K562 (cell line): ENCODE data around the gene ST6GALNAC6. TPM values are rescaled to one million over a fixed set of nuclear protein-coding genes. Genes with fewer than 3 reads are reported as not detected.

Experiments
- ATAC-seq: fragments of 200-7000 bp; cut with Tn5 transposase; 3 replicates; pipeline ENCODE4 v1.9.1; 2020; ENCODE audit warnings: moderate library complexity
- BruUV-seq: library from RNA; stranded (reverse); fragments of 400-500 nt; replicated peaks from 2 replicates; lab custom pipeline; 2021; lab: Mats Ljungman, UMichigan
- CTCF ChIA-PET: fragments of 300-600 bp; formaldehyde crosslinking; extraction: SDS; loops from one replicate; lab custom pipeline; 2021; ENCODE audit warnings: low intra/inter-chr PET ratio; lab: Yijun Ruan, JAX
- POLR2A ChIA-PET: fragments of 300-600, 350-650 bp; sonication (Branson Sonifier 250); formaldehyde crosslinking; extraction: SDS; loops from one replicate; lab custom pipeline; 2021; ENCODE audit warnings: antibody characterized with exemption, inconsistent platforms; lab: Yijun Ruan, JAX
- DNase-seq, 4 experiments: peaks; one replicate each; pipeline versions ENCODE4 v3.0.0 to v3.0.0-alpha.2; 2011 to 2018; ENCODE audit warnings: low spot score in 3 of 4, mixed read lengths in 3 of 4; ENCODE audit errors: extremely low read depth in 1 of 4
- FAIRE-seq: peaks from 2 replicates; lab custom pipeline; 2011; peaks lifted over from hg19 to GRCh38; lab: Jason Lieb, UNC
- H2AFZ ChIP-seq: 2 replicates; pipeline ENCODE4 v1.6.0; 2011; ENCODE audit warnings: low read depth, low read length, control low read depth, inconsistent platforms
- H3K27ac ChIP-seq: fragments of 200-600 bp; 3 replicates; pipeline ENCODE4 v1.8.0; 2011; ENCODE audit warnings: low read depth, mild to moderate bottlenecking, control low read depth, inconsistent platforms, low read length, moderate library complexity, mixed read lengths; ENCODE audit errors: extremely low read depth
- H3K27me3 ChIP-seq, 2 experiments: fragments of 300-600 bp in 1 of 2; 2 replicates in 1 of 2; 3 replicates in 1 of 2; pipeline versions ENCODE4 v1.6.0 to v1.8.0; 2011; ENCODE audit warnings: inconsistent platforms in 2 of 2, low read length in 2 of 2, mild to moderate bottlenecking in 1 of 2, mixed read lengths in 1 of 2, moderate library complexity in 1 of 2; ENCODE audit not compliant: control insufficient read depth in 2 of 2, insufficient read depth in 2 of 2
- H3K36me3 ChIP-seq: fragments of 300-600 bp; 3 replicates; pipeline ENCODE4 v1.8.0; 2011; ENCODE audit warnings: mild to moderate bottlenecking, low read length, inconsistent platforms; ENCODE audit not compliant: control insufficient read depth, insufficient read depth
- H3K4me1 ChIP-seq, 2 experiments: fragments of 200-600 bp in 1 of 2; replicated peaks in 1 of 2; 2 replicates in 1 of 2; 3 replicates in 1 of 2; pipeline versions ENCODE4 v1.5.1 to v1.8.0; 2011; ENCODE audit warnings: inconsistent platforms in 2 of 2, low read length in 2 of 2, mild to moderate bottlenecking in 1 of 2, mixed read lengths in 1 of 2, moderate library complexity in 1 of 2; ENCODE audit not compliant: control insufficient read depth in 2 of 2, insufficient read depth in 2 of 2
- H3K4me2 ChIP-seq: 2 replicates; pipeline ENCODE4 v1.6.1; 2011; ENCODE audit warnings: low read length, control low read depth, inconsistent platforms, mixed read lengths; ENCODE audit not compliant: insufficient read depth
- H3K4me3 ChIP-seq: fragments of 200-600 bp; sonication (generic), shearing (Covaris generic); 2 replicates; pipeline ENCODE4 v1.5.1; 2016; ENCODE audit warnings: control low read depth, inconsistent platforms
- H3K79me2 ChIP-seq: fragments of 200-600 bp; 3 replicates; pipeline ENCODE4 v1.8.0; 2011; ENCODE audit warnings: low read length, inconsistent platforms; ENCODE audit not compliant: control insufficient read depth, insufficient read depth
- H3K9ac ChIP-seq, 2 experiments: 2 replicates each; pipeline versions ENCODE4 v1.6.0 to v1.6.1; 2011; ENCODE audit warnings: low read depth in 2 of 2, low read length in 2 of 2, control low read depth in 1 of 2, inconsistent platforms in 1 of 2, mild to moderate bottlenecking in 1 of 2, mixed read lengths in 1 of 2; ENCODE audit not compliant: insufficient read depth in 1 of 2
- H3K9me1 ChIP-seq: one replicate; pipeline ENCODE4 v1.6.0; 2011; ENCODE audit warnings: inconsistent platforms, mild to moderate bottlenecking, low read length, moderate library complexity; ENCODE audit not compliant: control insufficient read depth, insufficient read depth
- H3K9me3 ChIP-seq: replicated peaks from 2 replicates; pipeline ENCODE4 v1.5.1; 2011; ENCODE audit warnings: low read depth, low read length, inconsistent platforms; ENCODE audit not compliant: control insufficient read depth, insufficient read depth
- H4K20me1 ChIP-seq: replicated peaks from 2 replicates; pipeline ENCODE4 v1.6.1; 2011; ENCODE audit warnings: low read length, inconsistent platforms, mixed read lengths; ENCODE audit not compliant: control insufficient read depth, insufficient read depth
- CBX3 ChIP-seq, 2 experiments: IDR thresholded peaks; 1 replicate in 1 of 2; 2 replicates in 1 of 2; pipeline ENCODE4 v1.6.1; 2012; ENCODE audit warnings: inconsistent platforms in 2 of 2, low read length in 2 of 2, borderline replicate concordance in 1 of 2, control low read depth in 1 of 2
- CXXC5 ChIP-seq: fragments of 250-450 bp; sonication (Bioruptor Pico); IDR thresholded peaks from 2 replicates; pipeline ENCODE4 v1.8.0; 2022; ENCODE audit warnings: inconsistent platforms, mild to moderate bottlenecking, moderate library complexity
- E2F1 ChIP-seq: sonication (generic); formaldehyde crosslinking; IDR thresholded peaks from 2 replicates; pipeline ENCODE4 v1.8.1; 2023; ENCODE audit warnings: mild to moderate bottlenecking, missing genetic modification reagents, moderate library complexity
- MAFG ChIP-seq: fragments of 450-650 bp; conservative IDR thresholded peaks from 2 replicates; pipeline ENCODE4 v1.6.1; 2016; ENCODE audit warnings: missing genetic modification characterization, missing compliant biosample characterization
- MTA1 ChIP-seq: fragments of 450-650 bp; IDR thresholded peaks from 2 replicates; pipeline ENCODE4 v1.6.1; 2017; ENCODE audit warnings: borderline replicate concordance
- NCOA4 ChIP-seq: fragments of 450-650 bp; IDR thresholded peaks from 2 replicates; pipeline ENCODE4 v1.6.1; 2018; ENCODE audit warnings: mild to moderate bottlenecking; ENCODE audit not compliant: partially characterized antibody
- PHB2 ChIP-seq: fragments of 450-650 bp; IDR thresholded peaks from 2 replicates; pipeline ENCODE4 v1.6.1; 2017; ENCODE audit warnings: low read depth
- SAFB ChIP-seq: fragments of 200-400 bp; formaldehyde crosslinking; IDR thresholded peaks from 2 replicates; pipeline ENCODE4 v1.6.1; 2017; ENCODE audit warnings: low read depth, low read length, borderline replicate concordance
- SNIP1 ChIP-seq: fragments of 450-650 bp; IDR thresholded peaks from 2 replicates; pipeline ENCODE4 v1.7.1; 2017; ENCODE audit warnings: low read depth, mild to moderate bottlenecking
- SOX6 ChIP-seq: fragments of 450-650 bp; IDR thresholded peaks from 2 replicates; pipeline ENCODE4 v1.6.1; 2014; ENCODE audit warnings: mild to moderate bottlenecking
- ZNF696 ChIP-seq: fragments of 250-450 bp; sonication (Bioruptor Pico); conservative IDR thresholded peaks from 2 replicates; pipeline ENCODE4 v1.4.0; 2020; ENCODE audit warnings: mild to moderate bottlenecking, moderate library complexity
- ZNF766 ChIP-seq: fragments of 200-800 bp; sonication (Bioruptor generic); conservative IDR thresholded peaks from 2 replicates; pipeline ENCODE4 v1.6.1; 2016; ENCODE audit warnings: missing genetic modification characterization, missing compliant biosample characterization
- WGBS: fragments of 100-300 bp; shearing (Covaris generic); methylation state at CpG from one replicate; pipeline ENCODE4 v1.1.6; 2016; ENCODE audit warnings: low coverage, mixed read lengths; ENCODE audit not compliant: insufficient coverage; ENCODE audit errors: missing lambda C conversion rate; 5-methylcytosine and 5-hydroxymethylcytosine counted together
- in situ Hi-C: fragments of 300-500 bp; cut with MboI; formaldehyde crosslinking; loops from 4 replicates; pipeline ENCODE4 v1.15.0; 2018; ENCODE audit warnings: inconsistent platforms, mixed read lengths
- intact Hi-C: fragments of 100-400 bp; cut with micrococcal nuclease; formaldehyde crosslinking; loops from 2 replicates; pipeline ENCODE4 v1.14.2; 2022
- polyA plus RNA-seq, 8 experiments: library from polyadenylated mRNA; depleted of rRNA in 4 of 8; stranded (reverse) in 5 of 8; unstranded in 3 of 8; fragments of >200 nt; fragmentation: Nextera tagmentation in 2 of 8; fragmentation: Illumina TruSeq in 1 of 8; extraction: Ambion mirVana in 2 of 8; extraction: Trizol in 1 of 8; gene quantifications; 2 replicates each; pipeline versions ENCODE4 v1.2.1 to v1.2.3, GENCODE V29; 2011 to 2014; ENCODE audit warnings: inconsistent platforms in 1 of 8, missing spikeins in 1 of 8
- total RNA-seq, 7 experiments: library from RNA; depleted of rRNA in 6 of 7; stranded (reverse); fragments of >200 nt in 6 of 7; fragmentation: Illumina TruSeq in 2 of 7; extraction: Trizol in 2 of 7; gene quantifications; 2 replicates each; pipeline versions ENCODE4 v1.2.1 to v1.2.3, GENCODE V29; 2011 to 2021; ENCODE audit warnings: low replicate concordance in 1 of 7

ST6GALNAC6 gene
- total and polyA plus RNA-seq, 9 of the 15 experiments (the other 6 are each of a cell fraction or from before 2014, with no cell fraction given), result 0.13 to 23.0 (median 14.5) TPM

- BruUV-seq, result no TSS peak
- H3K9me3 ChIP-seq, result no peaks in the 10 kb centered on the region
- H3K4me3 ChIP-seq, result no peak overlapping the region
- H3K79me2 ChIP-seq, result peaks cover 12% of the 10 kb centered on the region
- intact Hi-C loops, result no loop called here
- 57% methylated on average over 2 of the region's 3 CpGs for WGBS
- peaks cover 26% of the 10 kb centered on the region; the same call in 2 of the 3 replicates for H3K36me3 ChIP-seq
- no peak overlapping the region; the same call in 1 of the 2 replicates for H2AFZ ChIP-seq
- no peak for TF ChIP-seq ZNF766 (CRISPR knock-in tag)
- TF ChIP-seq ZNF696 (CRISPR knock-in tag), result no peak
- no peak for TF ChIP-seq MAFG (tag)
- TF ChIP-seq SOX6, result no peak
- no peak for TF ChIP-seq MTA1
- no peak for TF ChIP-seq CBX3 (IDR thresholded peaks at IDR 0.05; ENCODE audit: borderline replicate concordance in 1 of 2, low read length in 2 of 2)
- TF ChIP-seq NCOA4, result no peak
- no peak for TF ChIP-seq SAFB
- no peak for TF ChIP-seq PHB2
- TF ChIP-seq SNIP1, result no peak
- no peak for TF ChIP-seq E2F1 (CRISPR knock-in tag)
- no peak for TF ChIP-seq CXXC5
- TF ChIP-seq, all 486 proteins: peak for 0
- Histone ChIP-seq H3K27ac (peak overlapping the region; percentile 81; the same call in 1 of the 3 replicates), H3K9ac (peak overlapping the region; percentile 67 to 85), H3K4me1 (peaks cover 46 to 74% of the 10 kb centered on the region in 2 experiments), H3K4me2 (no peak overlapping the region), H3K27me3 (no peaks in the 10 kb centered on the region), H4K20me1 (0 out of 2 replicates have a peak, but pooled peaks cover 10% of the 10 kb centered on the region), H3K9me1 (peaks cover 6% of the 10 kb centered on the region)
- peak in 1 of 4 experiments; percentile 31 for DNase-seq
- no peak for ATAC-seq
- in situ Hi-C loops, result no loop called here
- ChIA-PET POLR2A (interaction anchor here (0.6 to 2.1 kb wide), 2 partner anchors 10 to 196 kb away, joined by 3 to 10 read pairs; no protein-coding TSS in a partner anchor), CTCF (interaction anchor here (3.9 kb wide), 1 partner anchor 176 kb away, joined by 57 read pairs; no protein-coding TSS in a partner anchor)
- FAIRE-seq, result no peak
These were observed 42.5 kb upstream of the ST6GALNAC6 start for GRCh38 chr9:127941961-127942215.
